GM12878 (cell line): Measurements from ENCODE around the gene ABHD2. TPM values are rescaled to one million over a fixed set of nuclear protein-coding genes. Genes with fewer than 3 reads are reported as not detected.

Experiments
- ATAC-seq: fragments of 200-7000 bp; cut with Tn5 transposase; 3 replicates; pipeline ENCODE4 v1.9.1; 2020; ENCODE audit warnings: mild to moderate bottlenecking, moderate library complexity
- BruUV-seq: library from RNA; stranded (reverse); fragments of 400-500 nt; replicated peaks from 2 replicates; lab custom pipeline; 2021; lab: Mats Ljungman, UMichigan
- CTCF ChIA-PET: fragments of 300-600 bp; sonication (Branson Sonifier 250); formaldehyde crosslinking; extraction: SDS; loops from one replicate; lab custom pipeline; 2021; ENCODE audit warnings: inconsistent platforms; lab: Yijun Ruan, JAX
- POLR2A ChIA-PET: fragments of 350-600 bp; formaldehyde crosslinking; extraction: SDS; loops from one replicate; lab custom pipeline; 2021; ENCODE audit warnings: inconsistent platforms; lab: Charles Lee
- RAD21 ChIA-PET: fragments of 300-600 bp; sonication (Branson Sonifier 250); formaldehyde crosslinking; loops from one replicate; lab custom pipeline; 2023; ENCODE audit warnings: antibody characterized with exemption; ENCODE audit not compliant: unreplicated experiment; lab: Charles Lee
- SMC1A ChIA-PET: fragments of 300-600 bp; sonication (Branson Sonifier 250); formaldehyde crosslinking; loops from one replicate; lab custom pipeline; 2023; ENCODE audit not compliant: unreplicated experiment, uncharacterized antibody; lab: Charles Lee
- DNase-seq: peaks from one replicate; pipeline ENCODE4 v3.0.0-alpha.2; 2011; ENCODE audit warnings: low read depth, low spot score
- FAIRE-seq: peaks from 3 replicates; lab custom pipeline; 2011; peaks lifted over from hg19 to GRCh38; lab: Jason Lieb, UNC
- H2AFZ ChIP-seq: 2 replicates; pipeline ENCODE4 v1.6.0; 2011; ENCODE audit warnings: low read depth, low read length, control low read depth; ENCODE audit not compliant: control insufficient read depth
- H3K27ac ChIP-seq: 2 replicates; pipeline ENCODE4 v1.5.1; 2011; ENCODE audit warnings: control low read depth; ENCODE audit not compliant: control insufficient read depth, insufficient read depth
- H3K27me3 ChIP-seq, 2 experiments: replicated peaks in 1 of 2; 2 replicates each; pipeline versions ENCODE4 v1.6.0 to v1.6.1; 2011; ENCODE audit warnings: low read length in 1 of 2; ENCODE audit not compliant: control insufficient read depth in 2 of 2, insufficient read depth in 2 of 2
- H3K36me3 ChIP-seq, 2 experiments: 2 replicates each; pipeline ENCODE4 v1.5.1; 2011; ENCODE audit warnings: low read length in 1 of 2; ENCODE audit not compliant: control insufficient read depth in 2 of 2, insufficient read depth in 2 of 2
- H3K4me1 ChIP-seq: 2 replicates; pipeline ENCODE4 v1.6.1; 2011; ENCODE audit warnings: mild to moderate bottlenecking, low read length, moderate library complexity, mixed read lengths; ENCODE audit not compliant: control insufficient read depth, insufficient read depth
- H3K4me2 ChIP-seq: 2 replicates; pipeline ENCODE4 v1.6.0; 2011; ENCODE audit warnings: control low read depth; ENCODE audit not compliant: control insufficient read depth, insufficient read depth
- H3K4me3 ChIP-seq: fragments of 200-600 bp; sonication (generic); 2 replicates; pipeline ENCODE4 v1.5.1; 2016
- H3K79me2 ChIP-seq: 2 replicates; pipeline ENCODE4 v1.6.0; 2011; ENCODE audit warnings: low read length; ENCODE audit not compliant: control insufficient read depth, insufficient read depth
- H3K9ac ChIP-seq: 2 replicates; pipeline ENCODE4 v1.8.0; 2011; ENCODE audit warnings: low read length, control low read depth, mixed read lengths; ENCODE audit not compliant: control insufficient read depth, insufficient read depth
- H3K9me3 ChIP-seq: replicated peaks from 3 replicates; pipeline ENCODE4 v1.5.1; 2011; ENCODE audit warnings: mild to moderate bottlenecking, low read length; ENCODE audit not compliant: control insufficient read depth, insufficient read depth
- H4K20me1 ChIP-seq: 2 replicates; pipeline ENCODE4 v1.6.0; 2011; ENCODE audit not compliant: control insufficient read depth, insufficient read depth
- BACH1 ChIP-seq: fragments of 450-650 bp; IDR thresholded peaks from 2 replicates; pipeline ENCODE4 v1.6.1; 2017; ENCODE audit warnings: mild to moderate bottlenecking, borderline replicate concordance
- EED ChIP-seq: sonication (generic); IDR thresholded peaks from 2 replicates; pipeline ENCODE4 v1.6.1; 2016; ENCODE audit warnings: antibody characterized with exemption, low read depth
- FOXM1 ChIP-seq: IDR thresholded peaks from 2 replicates; pipeline ENCODE4 v1.6.1; 2012; ENCODE audit warnings: low read depth, mild to moderate bottlenecking, inconsistent platforms, low read length, moderate library complexity
- HDGF ChIP-seq: fragments of 450-650 bp; IDR thresholded peaks from 2 replicates; pipeline ENCODE4 v1.6.1; 2016; ENCODE audit warnings: antibody characterized with exemption
- IKZF1 ChIP-seq: fragments of 450-650 bp; conservative IDR thresholded peaks from 2 replicates; pipeline ENCODE4 v1.6.1; 2017; ENCODE audit warnings: antibody characterized with exemption, mild to moderate bottlenecking
- IKZF2 ChIP-seq, 2 experiments: fragments of 450-650 bp; IDR thresholded peaks; 2 replicates each; pipeline ENCODE4 v1.6.1; 2017; ENCODE audit warnings: mild to moderate bottlenecking in 2 of 2, moderate library complexity in 2 of 2
- KDM1A ChIP-seq: fragments of 200-600 bp; sonication (generic); IDR thresholded peaks from 2 replicates; pipeline ENCODE4 v1.6.1; 2016; ENCODE audit warnings: borderline replicate concordance
- NBN ChIP-seq: fragments of 450-650 bp; IDR thresholded peaks from 2 replicates; pipeline ENCODE4 v1.6.1; 2016
- NFYB ChIP-seq: IDR thresholded peaks from 2 replicates; pipeline ENCODE4 v1.6.1; 2011; ENCODE audit warnings: low read depth, mild to moderate bottlenecking, low read length, improper control_type of control experiment, moderate library complexity; ENCODE audit not compliant: insufficient read depth
- POLR2AphosphoS5 ChIP-seq: IDR thresholded peaks from 2 replicates; pipeline ENCODE4 v1.6.1; 2011; ENCODE audit warnings: mild to moderate bottlenecking, low read length, inconsistent platforms
- TAF1 ChIP-seq: IDR thresholded peaks from 2 replicates; pipeline ENCODE4 v1.6.1; 2011; ENCODE audit warnings: mild to moderate bottlenecking, low read depth, low read length, borderline replicate concordance
- ZBED1 ChIP-seq: IDR thresholded peaks from 2 replicates; pipeline ENCODE4 v1.6.1; 2016; ENCODE audit warnings: borderline replicate concordance
- ZNF274 ChIP-seq: IDR thresholded peaks from one replicate; pipeline ENCODE4 v1.8.0; 2011; ENCODE audit not compliant: insufficient read length, insufficient read depth
- in situ Hi-C: fragments of 300-500 bp; cut with MboI; formaldehyde crosslinking; loops from 9 replicates; pipeline ENCODE4 v1.14.3; 2018; ENCODE audit warnings: mixed read lengths
- intact Hi-C: fragments of 100-400 bp; cut with micrococcal nuclease; formaldehyde crosslinking; loops from one replicate; pipeline ENCODE4 v1.14.2; 2022; ENCODE audit not compliant: unreplicated experiment
- polyA plus RNA-seq, 11 experiments: library from polyadenylated mRNA; depleted of rRNA in 4 of 11; unstranded in 6 of 11; stranded (reverse) in 5 of 11; fragments of >200 nt; fragmentation: Nextera tagmentation in 4 of 11; fragmentation: Illumina TruSeq in 1 of 11; extraction: Ambion mirVana in 4 of 11; extraction: Trizol in 1 of 11; gene quantifications; 1 replicate in 1 of 11; 2 replicates in 10 of 11; pipeline versions ENCODE4 v1.2.1 to v1.2.3, GENCODE V29; 2011 to 2016; ENCODE audit warnings: inconsistent platforms in 2 of 11, missing spikeins in 2 of 11, low read depth in 1 of 11
- total RNA-seq, 4 experiments: library from RNA; depleted of rRNA in 3 of 4; stranded (reverse); fragments of >200 nt in 3 of 4; fragmentation: Illumina TruSeq in 1 of 4; extraction: Trizol in 1 of 4; gene quantifications; 2 replicates each; pipeline versions ENCODE4 v1.2.1 to v1.2.3, GENCODE V29; 2013 to 2021
- TF ChIP-seq, protein P1 (sequence below): fragments of 450-650 bp; IDR thresholded peaks from 2 replicates; pipeline ENCODE4 v1.6.1; 2016; ENCODE audit warnings: mild to moderate bottlenecking
- TF ChIP-seq, protein P2 (sequence below): IDR thresholded peaks from 2 replicates; pipeline ENCODE4 v1.6.1; 2011; ENCODE audit warnings: borderline replicate concordance, low read depth, mild to moderate bottlenecking, moderate library complexity, low read length; ENCODE audit not compliant: insufficient read depth, poor library complexity, severe bottlenecking
- TF ChIP-seq, protein P3 (sequence below): fragments of 450-650 bp; formaldehyde crosslinking; IDR thresholded peaks from 2 replicates; pipeline ENCODE4 v1.4.0; 2022; ENCODE audit warnings: mild to moderate bottlenecking, moderate library complexity

Gene ABHD2
- total and polyA plus RNA-seq, 10 of the 15 experiments (the other 5 are each of a cell fraction or from before 2014, with no cell fraction given): 1.2 to 33.6 (median 20.4) TPM

DNA sequence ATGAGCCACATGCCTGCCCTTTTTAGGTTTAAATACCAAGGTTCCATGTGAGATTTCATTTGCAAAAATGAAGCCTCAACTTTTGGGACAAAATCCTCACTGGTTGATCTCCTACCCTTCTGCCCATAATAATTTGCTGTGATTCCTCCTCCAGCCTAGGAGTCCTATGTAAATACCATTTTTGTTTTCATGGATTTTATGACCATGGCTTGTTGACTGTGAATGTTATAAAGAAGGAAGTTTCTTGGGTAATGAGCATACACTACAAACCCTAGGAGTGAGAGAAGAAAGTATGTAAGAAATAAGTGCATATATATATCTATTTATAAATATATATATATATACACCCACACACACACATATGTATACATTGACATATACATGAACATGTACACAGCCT, 120.0 kb downstream of the ABHD2 start:
- in situ Hi-C loops: no loop called here
- FAIRE-seq: no peak
- RAD21 ChIA-PET: interaction anchor here (2.8 kb wide), 1 partner anchor 37 kb away, joined by 32 read pairs; the partner anchor contains the start of gene FANCI

More for the DNA sequence above, 120.0 kb downstream of the ABHD2 start:
- Histone ChIP-seq H3K79me2 (no peaks in the 10 kb centered on the region), H3K27ac (no peak overlapping the region), H3K4me2 (no peak overlapping the region), H3K4me1 (no peaks in the 10 kb centered on the region)
- ChIA-PET POLR2A (no interaction called here), CTCF (interaction anchor here (0.6 to 2.7 kb wide), 7 partner anchors 13 to 385 kb away, joined by 3 to 47 read pairs (median 12); no protein-coding TSS in a partner anchor), SMC1A (interaction anchor here (2.0 kb wide), 1 partner anchor 36 kb away, joined by 17 read pairs; the partner anchor contains the start of gene FANCI)
- ATAC-seq (no peak), DNase-seq (no peak)
- intact Hi-C loops: loop anchor here (5.0 to 10.0 kb wide), 3 partner anchors 97 to 264 kb away; partner anchors contain the start of gene POLG
- BruUV-seq: no TSS peak
- TF ChIP-seq TAF1 (no peak), IKZF1 (no peak), NBN (no peak), KDM1A (no peak), ZNF274 (no peak), FOXM1 (no peak), ZBED1 (no peak), NFYB (no peak), IKZF2 (IDR thresholded peaks at IDR 0.05) (no peak), HDGF (no peak), EED (no peak), BACH1 (no peak), POLR2AphosphoS5 (no peak)
- TF ChIP-seq, protein P1, sequence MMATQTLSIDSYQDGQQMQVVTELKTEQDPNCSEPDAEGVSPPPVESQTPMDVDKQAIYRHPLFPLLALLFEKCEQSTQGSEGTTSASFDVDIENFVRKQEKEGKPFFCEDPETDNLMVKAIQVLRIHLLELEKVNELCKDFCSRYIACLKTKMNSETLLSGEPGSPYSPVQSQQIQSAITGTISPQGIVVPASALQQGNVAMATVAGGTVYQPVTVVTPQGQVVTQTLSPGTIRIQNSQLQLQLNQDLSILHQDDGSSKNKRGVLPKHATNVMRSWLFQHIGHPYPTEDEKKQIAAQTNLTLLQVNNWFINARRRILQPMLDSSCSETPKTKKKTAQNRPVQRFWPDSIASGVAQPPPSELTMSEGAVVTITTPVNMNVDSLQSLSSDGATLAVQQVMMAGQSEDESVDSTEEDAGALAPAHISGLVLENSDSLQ: no peak
- TF ChIP-seq, protein P2, sequence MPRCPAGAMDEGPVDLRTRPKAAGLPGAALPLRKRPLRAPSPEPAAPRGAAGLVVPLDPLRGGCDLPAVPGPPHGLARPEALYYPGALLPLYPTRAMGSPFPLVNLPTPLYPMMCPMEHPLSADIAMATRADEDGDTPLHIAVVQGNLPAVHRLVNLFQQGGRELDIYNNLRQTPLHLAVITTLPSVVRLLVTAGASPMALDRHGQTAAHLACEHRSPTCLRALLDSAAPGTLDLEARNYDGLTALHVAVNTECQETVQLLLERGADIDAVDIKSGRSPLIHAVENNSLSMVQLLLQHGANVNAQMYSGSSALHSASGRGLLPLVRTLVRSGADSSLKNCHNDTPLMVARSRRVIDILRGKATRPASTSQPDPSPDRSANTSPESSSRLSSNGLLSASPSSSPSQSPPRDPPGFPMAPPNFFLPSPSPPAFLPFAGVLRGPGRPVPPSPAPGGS: no peak
- TF ChIP-seq, protein P3, sequence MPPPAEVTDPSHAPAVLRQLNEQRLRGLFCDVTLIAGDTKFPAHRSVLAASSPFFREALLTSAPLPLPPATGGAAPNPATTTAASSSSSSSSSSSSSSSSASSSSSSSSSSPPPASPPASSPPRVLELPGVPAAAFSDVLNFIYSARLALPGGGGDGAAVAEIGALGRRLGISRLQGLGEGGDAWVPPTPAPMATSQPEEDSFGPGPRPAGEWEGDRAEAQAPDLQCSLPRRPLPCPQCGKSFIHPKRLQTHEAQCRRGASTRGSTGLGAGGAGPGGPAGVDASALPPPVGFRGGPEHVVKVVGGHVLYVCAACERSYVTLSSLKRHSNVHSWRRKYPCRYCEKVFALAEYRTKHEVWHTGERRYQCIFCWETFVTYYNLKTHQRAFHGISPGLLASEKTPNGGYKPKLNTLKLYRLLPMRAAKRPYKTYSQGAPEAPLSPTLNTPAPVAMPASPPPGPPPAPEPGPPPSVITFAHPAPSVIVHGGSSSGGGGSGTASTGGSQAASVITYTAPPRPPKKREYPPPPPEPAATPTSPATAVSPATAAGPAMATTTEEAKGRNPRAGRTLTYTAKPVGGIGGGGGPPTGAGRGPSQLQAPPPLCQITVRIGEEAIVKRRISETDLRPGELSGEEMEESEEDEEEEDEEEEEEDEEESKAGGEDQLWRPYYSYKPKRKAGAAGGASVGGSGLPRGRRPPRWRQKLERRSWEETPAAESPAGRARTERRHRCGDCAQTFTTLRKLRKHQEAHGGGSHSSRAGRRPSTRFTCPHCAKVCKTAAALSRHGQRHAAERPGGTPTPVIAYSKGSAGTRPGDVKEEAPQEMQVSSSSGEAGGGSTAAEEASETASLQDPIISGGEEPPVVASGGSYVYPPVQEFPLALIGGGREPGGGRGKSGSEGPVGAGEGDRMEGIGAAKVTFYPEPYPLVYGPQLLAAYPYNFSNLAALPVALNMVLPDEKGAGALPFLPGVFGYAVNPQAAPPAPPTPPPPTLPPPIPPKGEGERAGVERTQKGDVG (CRISPR knock-in tag): no peak
- TF ChIP-seq, all 136 proteins: peak for 0
- no peak overlapping the region for H3K4me3 ChIP-seq
- H3K27me3 ChIP-seq: no peaks in the 10 kb centered on the region
- no peaks in the 10 kb centered on the region for H3K9me3 ChIP-seq
- H4K20me1 ChIP-seq: no peaks in the 10 kb centered on the region
- H3K36me3 ChIP-seq: no peaks in the 10 kb centered on the region
- H2AFZ ChIP-seq: no peak overlapping the region
- no peak overlapping the region for H3K9ac ChIP-seq
